Chondrocyte (in vitro differentiated cells): Measurements from ENCODE around the gene OOEP. TPM values are rescaled to one million over a fixed set of nuclear protein-coding genes. Genes with fewer than 3 reads are reported as not detected.

Experiments
- DNase-seq: peaks from one replicate; pipeline ENCODE4 v3.0.0; 2021; ENCODE audit warnings: mixed read lengths, low spot score
- H3K27ac Mint-ChIP-seq: one replicate; pipeline ENCODE4 v1.8.0; 2021; ENCODE audit warnings: mild to moderate bottlenecking, moderate library complexity, mixed read lengths; ENCODE audit not compliant: unreplicated experiment
- H3K27me3 Mint-ChIP-seq: 2 replicates; pipeline ENCODE4 v1.8.0; 2021; ENCODE audit warnings: low read depth, mixed read lengths
- H3K36me3 Mint-ChIP-seq: 2 replicates; pipeline ENCODE4 v1.8.0; 2021; ENCODE audit warnings: low read depth, mixed read lengths
- H3K4me1 Mint-ChIP-seq: 2 replicates; pipeline ENCODE4 v1.8.0; 2021; ENCODE audit warnings: low read depth, mild to moderate bottlenecking, mixed read lengths
- H3K4me3 Mint-ChIP-seq: one replicate; pipeline ENCODE4 v1.8.0; 2021; ENCODE audit warnings: mild to moderate bottlenecking, moderate library complexity, mixed read lengths; ENCODE audit not compliant: unreplicated experiment
- H3K9me3 Mint-ChIP-seq: 2 replicates; pipeline ENCODE4 v1.8.0; 2021; ENCODE audit warnings: low read depth, mixed read lengths
- total RNA-seq: library from RNA; stranded (reverse); gene quantifications from 3 replicates; pipeline ENCODE4 v1.2.1, GENCODE V29; 2021
- TF ChIP-seq, protein P1 (sequence below): fragments of 200-600 bp; sonication (generic); IDR thresholded peaks from 2 replicates; pipeline ENCODE4 v1.5.0; 2021; ENCODE audit warnings: antibody characterized with exemption, mild to moderate bottlenecking, moderate library complexity

Gene OOEP
- total RNA-seq, 1 donor from 2014 or later, result not detected

DNA sequence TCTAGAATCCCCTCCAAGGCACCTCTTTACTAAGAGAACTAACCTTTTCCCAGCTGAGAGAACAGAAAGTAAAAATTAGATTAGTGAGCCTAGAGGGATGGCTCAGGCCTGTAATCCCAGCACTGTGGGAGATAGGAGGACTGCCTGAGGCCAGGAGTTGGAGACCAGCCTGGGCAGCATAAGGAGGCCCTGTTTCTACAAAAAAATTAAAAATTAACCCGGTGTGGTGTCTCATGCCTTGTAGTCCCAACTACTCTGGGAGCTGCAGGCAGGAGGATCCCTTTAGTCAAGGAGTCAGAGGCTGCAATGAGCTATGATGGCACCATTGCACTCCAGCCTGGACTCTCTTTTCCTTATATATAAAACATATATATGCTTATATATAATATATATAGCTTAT, 5.5 kb upstream of the OOEP start:
- H3K27me3 Mint-ChIP-seq, result no peaks in the 10 kb centered on the region
- H3K4me1 Mint-ChIP-seq, result no peaks in the 10 kb centered on the region
- H3K4me3 Mint-ChIP-seq, result no peak overlapping the region

DNA sequence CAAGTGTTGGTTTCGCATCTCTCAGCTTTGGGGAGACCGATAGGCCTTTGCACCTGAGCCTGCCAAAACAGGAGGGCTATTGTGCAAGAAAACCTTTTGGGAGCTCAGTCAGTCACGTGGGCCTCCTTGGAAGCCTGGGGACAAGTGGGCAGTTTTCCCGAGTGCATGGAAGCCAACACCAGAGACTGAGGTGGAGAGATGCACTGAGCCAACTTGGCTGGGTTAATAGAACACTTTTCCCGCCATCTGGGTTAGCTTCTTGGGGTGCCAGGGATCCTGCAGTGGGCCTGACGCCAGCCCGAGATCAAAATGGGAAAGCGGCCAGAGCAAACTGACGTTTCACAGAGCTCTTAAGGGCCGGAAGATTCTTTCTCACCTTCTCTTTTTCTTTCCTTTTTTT, 2.8 kb upstream of the OOEP start:
- H3K4me3 Mint-ChIP-seq, result no peak overlapping the region
- H3K27me3 Mint-ChIP-seq, result no peaks in the 10 kb centered on the region
- H3K36me3 Mint-ChIP-seq, result no peaks in the 10 kb centered on the region
- DNase-seq, result no peak
- TF ChIP-seq, protein P1, sequence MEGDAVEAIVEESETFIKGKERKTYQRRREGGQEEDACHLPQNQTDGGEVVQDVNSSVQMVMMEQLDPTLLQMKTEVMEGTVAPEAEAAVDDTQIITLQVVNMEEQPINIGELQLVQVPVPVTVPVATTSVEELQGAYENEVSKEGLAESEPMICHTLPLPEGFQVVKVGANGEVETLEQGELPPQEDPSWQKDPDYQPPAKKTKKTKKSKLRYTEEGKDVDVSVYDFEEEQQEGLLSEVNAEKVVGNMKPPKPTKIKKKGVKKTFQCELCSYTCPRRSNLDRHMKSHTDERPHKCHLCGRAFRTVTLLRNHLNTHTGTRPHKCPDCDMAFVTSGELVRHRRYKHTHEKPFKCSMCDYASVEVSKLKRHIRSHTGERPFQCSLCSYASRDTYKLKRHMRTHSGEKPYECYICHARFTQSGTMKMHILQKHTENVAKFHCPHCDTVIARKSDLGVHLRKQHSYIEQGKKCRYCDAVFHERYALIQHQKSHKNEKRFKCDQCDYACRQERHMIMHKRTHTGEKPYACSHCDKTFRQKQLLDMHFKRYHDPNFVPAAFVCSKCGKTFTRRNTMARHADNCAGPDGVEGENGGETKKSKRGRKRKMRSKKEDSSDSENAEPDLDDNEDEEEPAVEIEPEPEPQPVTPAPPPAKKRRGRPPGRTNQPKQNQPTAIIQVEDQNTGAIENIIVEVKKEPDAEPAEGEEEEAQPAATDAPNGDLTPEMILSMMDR, result no peak
- no peak overlapping the region for H3K27ac Mint-ChIP-seq
- no peaks in the 10 kb centered on the region for H3K9me3 Mint-ChIP-seq
- no peaks in the 10 kb centered on the region for H3K4me1 Mint-ChIP-seq

More for the DNA sequence above, 5.5 kb upstream of the OOEP start:
- Mint-ChIP-seq H3K27ac (no peak overlapping the region), H3K9me3 (no peaks in the 10 kb centered on the region), H3K36me3 (no peaks in the 10 kb centered on the region)
- TF ChIP-seq, protein P1, result no peak
- DNase-seq, result no peak

DNA sequence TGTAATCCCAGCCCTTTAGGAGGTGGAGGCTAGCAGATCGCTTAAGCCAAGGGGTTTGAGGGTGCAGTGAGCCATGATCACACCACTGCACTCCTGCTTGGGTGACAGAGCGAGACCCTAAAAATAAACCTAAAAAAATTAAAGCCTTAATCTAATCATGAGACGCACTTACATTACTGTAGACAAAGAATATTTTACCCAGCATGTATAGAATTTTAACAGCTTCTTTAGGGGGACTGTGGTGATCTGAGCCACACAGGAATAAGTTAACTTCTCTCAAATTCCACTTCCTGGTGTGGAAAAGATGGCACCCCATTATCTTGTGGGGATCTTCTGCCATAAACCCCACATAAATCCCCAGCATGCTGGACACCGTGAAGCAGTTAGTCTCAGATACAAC, 2.3 kb upstream of the OOEP start:
- Mint-ChIP-seq H3K36me3 (no peaks in the 10 kb centered on the region), H3K9me3 (no peaks in the 10 kb centered on the region), H3K27me3 (no peaks in the 10 kb centered on the region), H3K27ac (no peak overlapping the region), H3K4me3 (no peak overlapping the region), H3K4me1 (no peaks in the 10 kb centered on the region)
- TF ChIP-seq, protein P1, result no peak
- no peak for DNase-seq

DNA sequence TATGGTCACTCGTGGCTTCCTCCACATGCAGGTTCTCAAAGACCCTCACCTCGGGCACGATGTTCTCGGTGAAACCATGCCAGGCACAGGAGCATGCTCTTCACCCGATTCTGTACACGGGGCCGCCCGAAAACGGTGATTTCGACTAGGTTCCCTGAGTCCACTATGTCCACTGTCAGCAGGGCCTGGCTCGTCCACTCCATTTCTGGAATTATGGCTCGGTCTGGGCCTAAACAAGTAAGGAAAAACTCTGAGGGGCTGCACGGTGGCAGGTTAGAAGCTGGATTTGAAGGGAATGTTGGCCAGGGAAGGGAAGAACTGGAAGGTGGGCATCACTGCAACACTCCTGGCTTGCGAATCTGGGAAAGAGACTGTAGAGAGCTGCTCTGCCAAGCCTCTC, 540 bp downstream of the OOEP start:
- no peaks in the 10 kb centered on the region for H3K27me3 Mint-ChIP-seq
- no peaks in the 10 kb centered on the region for H3K9me3 Mint-ChIP-seq
- TF ChIP-seq, protein P1, result no peak
- H3K4me1 Mint-ChIP-seq, result no peaks in the 10 kb centered on the region
- no peak for DNase-seq
- no peak overlapping the region for H3K4me3 Mint-ChIP-seq
- H3K27ac Mint-ChIP-seq, result no peak overlapping the region
- H3K36me3 Mint-ChIP-seq, result no peaks in the 10 kb centered on the region

DNA sequence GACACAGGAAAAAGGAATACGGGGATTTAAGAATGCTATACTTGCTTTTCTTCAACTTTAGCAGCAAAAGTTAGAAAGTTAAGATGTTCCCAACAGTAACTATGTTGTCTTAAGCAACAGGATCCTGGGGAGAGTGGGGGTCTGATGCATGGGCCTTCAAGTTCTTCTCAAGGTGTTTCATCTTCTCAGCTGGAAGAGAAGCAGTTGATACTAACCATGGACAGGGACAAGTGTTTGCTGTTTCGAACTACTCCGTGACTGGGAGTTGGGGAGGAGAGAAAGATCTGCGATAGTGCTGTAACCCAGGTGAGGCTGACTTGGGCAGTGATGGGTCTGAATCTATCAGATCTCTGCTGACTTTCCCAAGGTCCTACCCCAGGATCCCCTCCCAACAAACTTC, 1.0 kb downstream of the OOEP start:
- Mint-ChIP-seq H3K27me3 (no peaks in the 10 kb centered on the region), H3K9me3 (no peaks in the 10 kb centered on the region), H3K27ac (no peak overlapping the region), H3K4me1 (no peaks in the 10 kb centered on the region), H3K36me3 (no peaks in the 10 kb centered on the region), H3K4me3 (no peak overlapping the region)
- DNase-seq, result no peak
- TF ChIP-seq, protein P1, result no peak
